ENCODE data around the gene PTPRQ.

The PTPRQ gene

DNA sequence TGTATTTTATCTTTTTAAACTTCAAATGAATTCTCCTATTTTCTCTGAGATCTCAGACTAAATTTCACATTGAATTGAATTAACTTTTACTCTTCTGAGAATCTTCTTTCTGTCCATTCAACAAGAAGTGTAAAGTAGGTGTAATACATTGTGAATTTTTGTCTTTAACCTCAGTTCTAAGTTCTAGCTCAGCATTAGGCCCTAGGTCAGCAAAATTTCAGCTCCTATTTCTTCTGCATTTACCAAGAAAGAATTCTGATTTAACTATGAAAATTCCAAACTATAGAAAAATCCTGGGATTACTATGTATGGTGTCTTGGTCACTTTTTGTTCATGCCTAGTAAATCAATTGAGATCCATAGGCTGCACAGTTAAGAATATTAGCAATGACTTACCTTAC, 152.5 kb downstream of the PTPRQ start:
- H3K9me3 Mint-ChIP-seq = peaks cover 0 to 4% of the 10 kb centered on the region in 2 donors
- no peak for ATAC-seq (replicated peaks)
- H3K27ac Mint-ChIP-seq = no peak overlapping the region

DNA sequence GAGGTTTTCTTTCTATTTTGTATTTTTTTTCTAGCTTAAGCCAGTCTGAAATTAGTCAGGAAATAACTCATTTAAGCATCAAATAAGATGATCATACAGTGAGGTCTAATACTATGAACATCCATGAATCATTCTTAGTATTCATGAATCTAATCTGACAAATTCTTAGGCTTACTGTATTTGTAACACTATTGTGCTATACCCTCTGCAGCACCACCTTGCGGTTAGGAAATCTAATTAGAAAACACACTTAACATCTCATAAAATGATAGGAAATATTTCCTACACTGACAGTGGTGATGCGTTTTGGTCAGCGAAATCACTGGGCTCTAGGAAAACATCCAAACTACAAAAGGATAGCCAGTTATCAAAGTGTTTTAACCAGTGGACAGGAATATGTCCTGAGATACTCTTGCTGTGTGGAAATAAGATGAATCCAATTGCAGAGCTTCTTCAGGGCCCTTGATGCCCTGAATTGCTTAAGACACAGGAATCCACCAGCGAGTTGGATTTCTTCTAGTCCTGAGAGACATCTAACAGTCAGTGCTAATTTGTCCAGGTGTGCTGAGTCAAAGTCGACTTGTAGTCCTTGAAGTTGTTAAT, 154.1 kb downstream of the PTPRQ start:
- Mint-ChIP-seq H3K27ac (no peak overlapping the region), H3K36me3 (ENCODE audit: insufficient read depth) (no peaks in the 10 kb centered on the region), H3K27me3 (no peaks in the 10 kb centered on the region), H3K9me3 (peaks cover 5 to 7% of the 10 kb centered on the region in 2 donors), H3K4me3 (no peak overlapping the region), H3K4me1 (ENCODE audit: low read depth in 2 of 2) (no peaks in the 10 kb centered on the region)
- DNase-seq (no peak), ATAC-seq (replicated peaks) (no peak)

More for the DNA sequence above, 152.5 kb downstream of the PTPRQ start:
- H3K4me1 Mint-ChIP-seq (ENCODE audit: low read depth in 2 of 2) = no peaks in the 10 kb centered on the region
- DNase-seq = no peak
- no peak overlapping the region for H3K4me3 Mint-ChIP-seq
- H3K27me3 Mint-ChIP-seq = no peaks in the 10 kb centered on the region
- no peaks in the 10 kb centered on the region for H3K36me3 Mint-ChIP-seq (ENCODE audit: insufficient read depth)

DNA sequence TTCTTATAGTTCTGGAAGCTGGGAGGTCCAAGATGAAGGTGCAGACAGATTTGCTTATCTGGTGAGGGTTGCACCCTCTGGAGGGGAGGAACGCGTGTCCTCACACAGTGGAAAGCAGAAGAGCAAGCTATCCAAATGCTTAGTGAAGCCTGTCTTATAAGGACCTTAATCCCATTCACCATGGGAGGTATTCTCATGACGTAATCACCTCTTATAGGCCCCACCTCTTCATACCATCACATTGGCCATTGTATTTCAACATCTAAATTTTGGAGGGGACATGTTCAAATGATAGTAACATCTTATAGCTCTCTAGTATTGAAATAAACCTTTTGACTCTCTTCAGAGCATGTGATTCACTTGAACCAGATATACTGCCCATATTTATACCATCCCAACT, 158.4 kb downstream of the PTPRQ start:
- Mint-ChIP-seq H3K36me3 (ENCODE audit: insufficient read depth) (no peaks in the 10 kb centered on the region), H3K27me3 (no peaks in the 10 kb centered on the region), H3K4me1 (ENCODE audit: low read depth in 2 of 2) (no peaks in the 10 kb centered on the region), H3K4me3 (no peak overlapping the region), H3K9me3 (peaks cover 5 to 8% of the 10 kb centered on the region in 2 donors), H3K27ac (no peak overlapping the region)
- ATAC-seq (replicated peaks) (no peak), DNase-seq (no peak)

DNA sequence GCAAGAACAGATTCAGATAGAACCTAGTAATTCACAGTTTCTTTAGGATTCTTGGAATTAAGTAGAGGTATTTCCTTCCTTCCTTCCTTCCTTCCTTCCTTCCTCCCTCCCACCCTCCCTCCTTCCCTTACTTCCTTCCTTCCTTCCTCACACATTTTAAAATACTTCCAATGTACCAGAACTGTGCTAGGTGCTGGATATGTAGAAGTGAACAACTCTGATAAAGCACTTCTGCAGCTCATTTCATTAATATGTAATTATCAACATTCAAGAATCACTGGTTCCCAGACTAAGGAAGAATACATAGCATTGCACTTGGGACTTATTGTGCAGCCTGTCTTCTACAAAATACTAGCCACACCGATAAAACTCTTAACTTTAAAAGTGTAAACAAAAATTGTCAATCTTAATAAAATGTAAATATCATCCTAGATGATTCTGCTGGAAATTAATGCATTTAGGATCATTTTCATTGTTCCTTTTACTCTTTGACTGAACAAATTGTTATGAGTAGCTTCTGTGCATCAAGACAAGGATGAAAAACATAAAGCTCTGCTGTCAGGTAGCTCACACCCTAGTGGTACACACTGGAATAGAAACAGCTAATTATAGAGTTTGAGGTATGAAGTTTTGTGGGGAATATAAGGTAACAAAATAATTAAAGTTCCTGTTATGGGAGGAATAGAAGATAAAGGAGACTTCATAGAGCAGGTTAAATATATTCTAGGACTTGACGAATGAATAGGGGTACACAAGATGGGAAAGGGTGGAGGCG, 163.5 kb downstream of the PTPRQ start:
- no peak for DNase-seq
- Mint-ChIP-seq H3K36me3 (ENCODE audit: insufficient read depth) (no peaks in the 10 kb centered on the region), H3K27ac (no peak overlapping the region), H3K4me3 (no peak overlapping the region), H3K4me1 (ENCODE audit: low read depth in 2 of 2) (no peaks in the 10 kb centered on the region), H3K27me3 (no peaks in the 10 kb centered on the region), H3K9me3 (peaks cover 5 to 6% of the 10 kb centered on the region in 2 donors)
- ATAC-seq (replicated peaks) = no peak

DNA sequence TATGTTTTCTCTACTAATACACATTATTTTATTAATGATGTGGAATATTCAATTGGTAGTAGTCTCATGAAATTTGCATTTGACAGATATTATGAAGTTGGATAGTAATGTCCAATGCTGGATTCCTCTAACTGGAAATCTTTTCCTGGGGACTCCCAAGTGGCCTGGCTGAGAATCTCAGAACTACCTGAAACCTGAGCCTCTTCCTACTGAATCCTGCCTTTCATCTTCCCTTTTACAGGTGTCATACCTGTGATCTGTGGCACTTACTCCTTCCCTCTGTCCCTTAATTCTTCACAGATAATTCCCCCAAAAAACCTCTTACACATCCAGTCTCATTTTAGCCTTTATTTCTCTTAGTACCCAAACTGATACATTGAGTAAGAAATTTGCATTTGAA, 173.7 kb downstream of the PTPRQ start:
- Mint-ChIP-seq H3K4me1 (ENCODE audit: low read depth in 2 of 2) (no peaks in the 10 kb centered on the region), H3K36me3 (ENCODE audit: insufficient read depth) (no peaks in the 10 kb centered on the region), H3K4me3 (no peak overlapping the region), H3K27ac (no peak overlapping the region), H3K27me3 (no peaks in the 10 kb centered on the region), H3K9me3 (peaks cover 0 to 2% of the 10 kb centered on the region in 2 donors)
- DNase-seq = no peak
- ATAC-seq (replicated peaks) = no peak

DNA sequence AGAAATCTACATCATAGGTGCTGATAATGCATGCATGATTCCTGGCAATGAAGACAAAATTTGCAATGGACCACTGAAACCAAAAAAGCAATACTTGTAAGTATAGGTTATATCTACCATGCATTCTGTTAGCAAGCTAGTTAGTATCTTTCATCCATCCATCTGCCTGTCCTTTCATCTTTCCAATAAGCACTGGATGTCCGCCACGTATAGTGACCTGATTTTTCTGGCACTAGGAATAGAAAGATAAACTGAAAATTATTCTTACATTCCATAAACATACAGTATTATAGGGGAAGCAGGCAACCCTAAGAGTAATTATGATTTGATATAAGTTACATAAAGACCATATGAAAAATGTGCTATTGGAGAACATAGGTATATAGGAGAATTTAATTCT, 176.2 kb downstream of the PTPRQ start:
- DNase-seq (no peak), ATAC-seq (replicated peaks) (no peak)
- no peak overlapping the region for H3K4me3 Mint-ChIP-seq
- H3K4me1 Mint-ChIP-seq (ENCODE audit: low read depth in 2 of 2) = no peaks in the 10 kb centered on the region
- H3K9me3 Mint-ChIP-seq = peaks cover 0 to 2% of the 10 kb centered on the region in 2 donors
- H3K27ac Mint-ChIP-seq = no peak overlapping the region
- no peaks in the 10 kb centered on the region for H3K27me3 Mint-ChIP-seq
- H3K36me3 Mint-ChIP-seq (ENCODE audit: insufficient read depth) = no peaks in the 10 kb centered on the region

DNA sequence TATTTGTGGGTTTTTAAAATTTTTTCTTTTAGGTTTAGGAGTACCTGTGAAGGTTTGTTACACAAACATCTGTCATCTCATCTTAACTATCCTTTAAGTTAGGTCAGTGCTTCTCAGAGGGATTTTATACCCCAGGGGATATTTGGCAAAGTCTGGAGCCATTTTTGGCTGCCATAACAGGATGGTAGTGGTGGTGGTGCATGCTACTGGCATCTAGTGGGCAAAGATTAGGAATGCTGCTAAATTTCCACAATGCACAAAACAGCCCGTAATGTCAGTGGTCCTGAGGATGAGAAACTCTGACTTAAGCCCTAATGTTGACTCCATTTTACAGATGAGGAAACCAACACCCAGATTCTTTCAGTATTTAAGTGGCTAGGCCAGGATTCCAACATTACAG, 178.2 kb downstream of the PTPRQ start:
- no peaks in the 10 kb centered on the region for H3K4me1 Mint-ChIP-seq (ENCODE audit: low read depth in 2 of 2)
- ATAC-seq (replicated peaks) (no peak), DNase-seq (no peak)
- no peaks in the 10 kb centered on the region for H3K27me3 Mint-ChIP-seq
- no peak overlapping the region for H3K4me3 Mint-ChIP-seq
- H3K36me3 Mint-ChIP-seq (ENCODE audit: insufficient read depth) = no peaks in the 10 kb centered on the region
- H3K9me3 Mint-ChIP-seq = peaks cover 0 to 5% of the 10 kb centered on the region in 2 donors
- no peak overlapping the region for H3K27ac Mint-ChIP-seq

DNA sequence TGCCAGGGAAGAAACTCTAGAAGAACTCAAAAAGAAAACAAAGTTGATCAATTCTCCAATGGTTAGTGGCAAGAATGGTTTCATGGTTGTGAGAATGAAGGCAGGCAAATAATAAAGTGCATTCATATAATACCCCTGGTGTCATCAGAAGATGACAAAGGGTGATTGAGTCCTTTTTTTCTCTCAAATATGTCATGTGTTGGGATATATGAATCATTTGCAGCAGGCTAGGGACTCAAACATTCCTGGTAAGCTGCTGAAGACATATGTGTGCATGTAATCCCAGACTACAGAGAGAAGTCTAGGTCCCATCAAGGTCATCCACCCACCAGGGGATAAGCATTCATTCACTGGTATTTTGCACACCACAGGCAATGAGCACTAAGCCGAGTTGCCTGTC, 181.0 kb downstream of the PTPRQ start:
- H3K27me3 Mint-ChIP-seq = no peaks in the 10 kb centered on the region
- H3K9me3 Mint-ChIP-seq = peaks cover 9 to 13% of the 10 kb centered on the region in 2 donors
- DNase-seq (no peak), ATAC-seq (replicated peaks) (no peak)
- H3K36me3 Mint-ChIP-seq (ENCODE audit: insufficient read depth) = no peaks in the 10 kb centered on the region
- no peak overlapping the region for H3K4me3 Mint-ChIP-seq
- no peaks in the 10 kb centered on the region for H3K4me1 Mint-ChIP-seq (ENCODE audit: low read depth in 2 of 2)
- no peak overlapping the region for H3K27ac Mint-ChIP-seq

DNA sequence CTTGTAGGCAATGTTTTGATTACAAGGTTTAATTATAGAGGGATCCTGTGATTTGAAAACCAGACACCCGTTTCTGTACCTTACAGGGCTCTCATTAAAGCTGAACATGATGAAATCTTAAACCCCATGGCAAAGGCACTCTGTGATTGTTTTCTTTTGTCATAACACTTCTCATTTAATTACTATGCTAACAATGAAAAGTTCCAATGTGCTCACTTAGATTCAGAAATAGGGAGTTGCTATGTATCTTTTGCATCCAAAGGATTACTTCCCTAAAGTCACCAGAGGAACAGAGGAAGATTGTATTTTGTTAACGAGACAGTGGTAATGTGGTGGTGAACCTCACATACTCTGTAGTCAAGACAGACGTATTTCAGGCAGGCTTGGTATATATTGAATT, 181.9 kb downstream of the PTPRQ start:
- Mint-ChIP-seq H3K4me1 (ENCODE audit: low read depth in 2 of 2) (no peaks in the 10 kb centered on the region), H3K4me3 (no peak overlapping the region), H3K9me3 (peaks cover 9 to 17% of the 10 kb centered on the region in 2 donors), H3K27ac (no peak overlapping the region), H3K27me3 (no peaks in the 10 kb centered on the region), H3K36me3 (ENCODE audit: insufficient read depth) (no peaks in the 10 kb centered on the region)
- DNase-seq = no peak
- no peak for ATAC-seq (replicated peaks)

DNA sequence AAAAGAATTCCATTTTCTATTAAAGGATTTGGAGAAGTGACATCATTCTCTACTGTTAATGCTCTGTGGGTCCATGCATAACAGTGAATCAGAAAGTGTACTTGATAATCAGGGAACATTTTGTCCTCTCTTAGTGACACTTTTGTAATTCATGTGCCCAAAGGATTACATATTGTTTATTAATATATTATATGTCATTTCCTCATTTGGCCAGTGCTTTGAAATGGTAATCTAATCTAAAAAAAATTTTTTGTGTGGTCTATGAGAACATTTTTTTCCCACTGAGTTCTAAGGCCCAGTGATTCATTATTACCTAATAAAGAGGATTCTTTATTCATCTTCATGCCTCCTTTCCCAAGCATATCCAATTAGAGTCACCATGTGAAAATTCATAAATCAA, 183.7 kb downstream of the PTPRQ start:
- DNase-seq = no peak
- no peak overlapping the region for H3K4me3 Mint-ChIP-seq
- no peaks in the 10 kb centered on the region for H3K27me3 Mint-ChIP-seq
- no peaks in the 10 kb centered on the region for H3K4me1 Mint-ChIP-seq (ENCODE audit: low read depth in 2 of 2)
- ATAC-seq (replicated peaks) = no peak
- H3K27ac Mint-ChIP-seq = no peak overlapping the region
- H3K36me3 Mint-ChIP-seq (ENCODE audit: insufficient read depth) = no peaks in the 10 kb centered on the region
- peaks cover 15 to 17% of the 10 kb centered on the region in 2 donors for H3K9me3 Mint-ChIP-seq

DNA sequence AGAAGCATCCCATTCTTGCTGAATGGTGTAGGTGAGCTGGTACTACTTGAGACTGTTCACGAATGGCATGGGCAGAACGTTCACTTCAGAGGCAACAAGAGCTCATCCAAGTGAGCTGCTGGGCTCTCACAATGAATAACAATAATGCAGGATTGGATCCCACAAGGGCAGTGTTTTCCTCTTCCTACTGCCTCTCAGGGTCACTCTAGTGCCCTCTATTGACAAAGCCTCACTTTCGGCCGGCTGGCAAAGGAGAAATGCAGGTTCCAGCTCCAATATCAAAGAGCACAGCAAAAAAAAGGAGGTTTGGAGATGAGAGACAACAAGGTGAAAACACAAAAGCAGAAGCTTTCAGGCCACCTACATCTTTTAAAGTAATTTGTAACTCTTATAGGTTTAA, 188.8 kb downstream of the PTPRQ start:
- ATAC-seq (replicated peaks) (no peak), DNase-seq (no peak)
- Mint-ChIP-seq H3K36me3 (ENCODE audit: insufficient read depth) (no peaks in the 10 kb centered on the region), H3K27me3 (no peaks in the 10 kb centered on the region), H3K9me3 (peaks cover 14 to 17% of the 10 kb centered on the region in 2 donors), H3K27ac (no peak overlapping the region), H3K4me3 (no peak overlapping the region), H3K4me1 (ENCODE audit: low read depth in 2 of 2) (no peaks in the 10 kb centered on the region)

DNA sequence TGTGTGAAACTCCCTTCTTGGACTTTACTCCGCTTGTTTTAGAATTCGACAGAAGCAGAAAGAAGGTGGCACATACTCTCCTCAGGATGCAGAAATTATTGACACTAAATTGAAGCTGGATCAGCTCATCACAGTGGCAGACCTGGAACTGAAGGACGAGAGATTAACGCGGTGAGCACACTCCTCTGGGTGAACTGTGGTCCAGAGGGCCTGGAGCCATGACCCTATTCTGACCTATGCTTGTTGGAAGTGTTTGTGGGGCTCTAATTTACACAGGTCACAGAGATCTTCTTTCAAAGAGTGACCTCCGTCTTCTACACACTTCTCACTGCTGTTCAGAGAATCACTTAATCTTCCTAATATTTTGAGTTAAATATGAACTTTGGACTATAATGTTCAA, 190.9 kb downstream of the PTPRQ start:
- H3K36me3 Mint-ChIP-seq (ENCODE audit: insufficient read depth) = no peaks in the 10 kb centered on the region
- DNase-seq = no peak

DNA sequence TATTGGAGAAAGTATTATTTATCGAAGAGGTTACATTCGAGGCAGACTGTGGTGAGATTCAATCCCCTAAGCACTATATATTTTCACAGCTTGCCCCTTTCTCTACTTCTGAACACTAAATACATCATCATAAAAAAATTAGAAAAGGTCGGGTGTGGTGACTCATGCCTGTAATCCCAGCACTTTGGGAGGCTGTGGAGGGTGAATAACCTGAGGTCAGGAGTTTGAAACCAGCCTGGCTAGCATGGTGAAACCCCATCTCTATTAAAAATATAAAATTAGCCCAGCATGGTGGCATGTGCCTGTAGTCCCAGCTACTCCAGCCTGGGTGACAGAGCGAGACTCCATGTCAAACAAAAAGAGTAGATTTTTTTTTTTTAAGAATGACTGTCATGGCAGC, 192.8 kb downstream of the PTPRQ start:
- Mint-ChIP-seq H3K27ac (no peak overlapping the region), H3K4me1 (ENCODE audit: low read depth in 2 of 2) (no peaks in the 10 kb centered on the region), H3K9me3 (peaks cover 8 to 9% of the 10 kb centered on the region in 2 donors), H3K4me3 (no peak overlapping the region), H3K27me3 (no peaks in the 10 kb centered on the region), H3K36me3 (ENCODE audit: insufficient read depth) (no peaks in the 10 kb centered on the region)
- DNase-seq (no peak), ATAC-seq (replicated peaks) (no peak)

More for the DNA sequence above, 190.9 kb downstream of the PTPRQ start:
- Mint-ChIP-seq H3K27me3 (no peaks in the 10 kb centered on the region), H3K27ac (no peak overlapping the region), H3K4me3 (no peak overlapping the region), H3K4me1 (ENCODE audit: low read depth in 2 of 2) (no peaks in the 10 kb centered on the region), H3K9me3 (peaks cover 6 to 9% of the 10 kb centered on the region in 2 donors)
- no peak for ATAC-seq (replicated peaks)

DNA sequence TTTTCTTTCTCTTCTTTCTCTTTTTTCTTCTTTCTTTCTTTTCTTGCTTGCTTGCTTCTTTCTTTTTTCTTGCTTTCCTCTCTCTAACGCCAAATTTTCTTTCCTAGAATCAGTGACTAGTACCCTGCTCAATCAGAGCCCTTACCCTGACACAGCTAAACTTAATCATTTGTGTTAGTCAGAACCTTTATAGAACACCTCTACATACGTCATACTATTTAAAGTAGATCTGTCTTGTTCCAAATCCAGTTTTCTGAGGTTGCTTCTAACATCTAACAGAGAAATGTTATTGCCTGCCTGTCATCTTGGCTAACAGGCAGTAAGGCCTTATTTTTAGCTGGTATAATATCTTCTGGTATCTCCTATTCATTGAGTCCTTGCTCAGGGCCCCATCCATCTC, 197.9 kb downstream of the PTPRQ start:
- Mint-ChIP-seq H3K9me3 (peaks cover 7 to 13% of the 10 kb centered on the region in 2 donors), H3K27ac (no peak overlapping the region), H3K27me3 (no peaks in the 10 kb centered on the region), H3K36me3 (ENCODE audit: insufficient read depth) (no peaks in the 10 kb centered on the region), H3K4me3 (no peak overlapping the region), H3K4me1 (ENCODE audit: low read depth in 2 of 2) (no peaks in the 10 kb centered on the region)
- ATAC-seq (replicated peaks) = no peak
- DNase-seq = no peak
